Osteocyte (in vitro differentiated cells): ENCODE measurements around the gene PNMA8A. TPM values are rescaled to one million over a fixed set of nuclear protein-coding genes. Genes with fewer than 3 reads are reported as not detected.

Experiments used
- DNase-seq: peaks from one replicate; pipeline ENCODE4 v3.0.0; 2021; ENCODE audit warnings: mixed read lengths; ENCODE audit not compliant: unreplicated experiment; ENCODE audit errors: extremely low spot score
- H3K27ac Mint-ChIP-seq: one replicate; pipeline ENCODE4 v1.8.0; 2021; ENCODE audit warnings: mild to moderate bottlenecking, mixed read lengths; ENCODE audit not compliant: unreplicated experiment
- H3K27me3 Mint-ChIP-seq: one replicate; pipeline ENCODE4 v1.8.0; 2021; ENCODE audit warnings: mixed read lengths; ENCODE audit not compliant: unreplicated experiment
- H3K36me3 Mint-ChIP-seq: one replicate; pipeline ENCODE4 v1.8.0; 2021; ENCODE audit warnings: mixed read lengths; ENCODE audit not compliant: unreplicated experiment
- H3K4me1 Mint-ChIP-seq: one replicate; pipeline ENCODE4 v1.8.0; 2021; ENCODE audit warnings: mixed read lengths; ENCODE audit not compliant: unreplicated experiment
- H3K4me3 Mint-ChIP-seq: one replicate; pipeline ENCODE4 v1.8.0; 2021; ENCODE audit warnings: mild to moderate bottlenecking, moderate library complexity, mixed read lengths; ENCODE audit not compliant: unreplicated experiment
- H3K9me3 Mint-ChIP-seq: one replicate; pipeline ENCODE4 v1.8.0; 2021; ENCODE audit warnings: mixed read lengths; ENCODE audit not compliant: unreplicated experiment
- CTCF ChIP-seq: fragments of 200-600 bp; sonication (generic); IDR thresholded peaks from 2 replicates; pipeline ENCODE4 v1.5.0; 2021; ENCODE audit warnings: antibody characterized with exemption, mild to moderate bottlenecking, moderate library complexity
- total RNA-seq: library from RNA; stranded (reverse); gene quantifications from 2 replicates; pipeline ENCODE4 v1.2.1, GENCODE V29; 2021

Gene PNMA8A
- total RNA-seq, 1 donor from 2014 or later = 10.3 TPM

- Mint-ChIP-seq H3K4me1 (peaks cover 4% of the 10 kb centered on the region), H3K27ac (no peak overlapping the region), H3K36me3 (peaks cover 3% of the 10 kb centered on the region), H3K27me3 (no peaks in the 10 kb centered on the region), H3K4me3 (no peak overlapping the region), H3K9me3 (peaks cover 6% of the 10 kb centered on the region)
- DNase-seq = no peak
- no peak for TF ChIP-seq CTCF
Observed at GRCh38 chr19:46454244-46454643, 17.1 kb downstream of the PNMA8A start.

- H3K4me3 Mint-ChIP-seq = no peak overlapping the region
- peaks cover 4% of the 10 kb centered on the region for H3K4me1 Mint-ChIP-seq
- no peak overlapping the region for H3K27ac Mint-ChIP-seq
- peaks cover 7% of the 10 kb centered on the region for H3K9me3 Mint-ChIP-seq
- H3K36me3 Mint-ChIP-seq = peaks cover 3% of the 10 kb centered on the region
- no peaks in the 10 kb centered on the region for H3K27me3 Mint-ChIP-seq
- no peak for DNase-seq
- TF ChIP-seq CTCF = no peak
Observed at GRCh38 chr19:46453661-46454060, 17.7 kb downstream of the PNMA8A start.

GRCh38 chr19:46452186-46452585 lies 19.2 kb downstream of the PNMA8A start:
- no peak overlapping the region for H3K27ac Mint-ChIP-seq
- DNase-seq = no peak
- peaks cover 7% of the 10 kb centered on the region for H3K9me3 Mint-ChIP-seq
- no peak overlapping the region for H3K4me3 Mint-ChIP-seq
- peaks cover 4% of the 10 kb centered on the region for H3K4me1 Mint-ChIP-seq
- no peaks in the 10 kb centered on the region for H3K27me3 Mint-ChIP-seq
- peaks cover 3% of the 10 kb centered on the region for H3K36me3 Mint-ChIP-seq
- TF ChIP-seq CTCF = no peak

GRCh38 chr19:46451352-46451751 lies 20.0 kb downstream of the PNMA8A start:
- no peaks in the 10 kb centered on the region for H3K27me3 Mint-ChIP-seq
- H3K9me3 Mint-ChIP-seq = peaks cover 7% of the 10 kb centered on the region
- H3K4me3 Mint-ChIP-seq = no peak overlapping the region
- no peak for DNase-seq
- peaks cover 3% of the 10 kb centered on the region for H3K4me1 Mint-ChIP-seq
- peaks cover 3% of the 10 kb centered on the region for H3K36me3 Mint-ChIP-seq
- no peak overlapping the region for H3K27ac Mint-ChIP-seq
- no peak for TF ChIP-seq CTCF

GRCh38 chr19:46450737-46451136 lies 20.6 kb downstream of the PNMA8A start:
- no peak for TF ChIP-seq CTCF
- H3K9me3 Mint-ChIP-seq = peaks cover 7% of the 10 kb centered on the region

More at GRCh38 chr19:46450737-46451136, 20.6 kb downstream of the PNMA8A start:
- Mint-ChIP-seq H3K4me1 (no peaks in the 10 kb centered on the region), H3K4me3 (no peak overlapping the region), H3K36me3 (peaks cover 3% of the 10 kb centered on the region), H3K27ac (no peak overlapping the region), H3K27me3 (no peaks in the 10 kb centered on the region)
- DNase-seq = no peak
